AG04449 (cell line): ENCODE data around the gene M6PR.

ENCODE experiments used
- CTCF ChIA-PET: fragments of 350-600 bp; formaldehyde crosslinking; extraction: SDS; loops from one replicate; lab custom pipeline; 2021; ENCODE audit warnings: antibody characterized with exemption; lab: Yijun Ruan, JAX
- POLR2A ChIA-PET: fragments of 400-600, 350-600 bp; formaldehyde crosslinking; extraction: SDS; loops from one replicate; lab custom pipeline; 2020; ENCODE audit warnings: antibody characterized with exemption, inconsistent platforms; lab: Yijun Ruan, JAX
- DNase-seq: peaks from one replicate; pipeline ENCODE4 v3.0.0-alpha.2; 2010; ENCODE audit warnings: low read depth, low spot score
- H3K4me3 ChIP-seq: 2 replicates; pipeline ENCODE4 v1.5.1; 2011; ENCODE audit warnings: low read depth, mild to moderate bottlenecking, control low read depth, low read length
- TF ChIP-seq, protein P1 (sequence below): IDR thresholded peaks from one replicate; pipeline ENCODE4 v1.5.1; 2011; ENCODE audit warnings: mild to moderate bottlenecking, moderate library complexity, low read length, control low read depth, inconsistent platforms; ENCODE audit not compliant: insufficient read depth; ENCODE audit errors: missing control alignments

Gene M6PR

DNA sequence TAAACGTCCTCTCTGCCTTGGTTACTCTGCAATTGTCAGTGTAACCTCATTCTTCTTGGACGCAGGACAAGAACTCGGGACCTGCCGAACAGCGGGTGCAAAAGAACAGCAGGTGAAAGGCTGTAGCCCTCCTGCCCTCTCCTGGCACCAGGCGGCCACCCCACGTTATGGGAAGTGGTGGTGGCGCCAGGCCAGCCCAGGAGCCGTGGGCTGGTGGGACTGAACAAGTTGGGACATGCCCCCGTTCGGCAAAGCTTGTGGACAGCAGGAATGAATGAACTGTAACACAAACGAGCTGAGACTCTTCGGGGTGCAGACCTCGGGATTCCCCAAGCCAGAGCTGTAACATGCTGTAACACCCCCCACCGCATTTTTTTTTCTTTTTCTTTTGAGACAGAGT is 6.6 kb upstream of the M6PR start:
- TF ChIP-seq, protein P1, sequence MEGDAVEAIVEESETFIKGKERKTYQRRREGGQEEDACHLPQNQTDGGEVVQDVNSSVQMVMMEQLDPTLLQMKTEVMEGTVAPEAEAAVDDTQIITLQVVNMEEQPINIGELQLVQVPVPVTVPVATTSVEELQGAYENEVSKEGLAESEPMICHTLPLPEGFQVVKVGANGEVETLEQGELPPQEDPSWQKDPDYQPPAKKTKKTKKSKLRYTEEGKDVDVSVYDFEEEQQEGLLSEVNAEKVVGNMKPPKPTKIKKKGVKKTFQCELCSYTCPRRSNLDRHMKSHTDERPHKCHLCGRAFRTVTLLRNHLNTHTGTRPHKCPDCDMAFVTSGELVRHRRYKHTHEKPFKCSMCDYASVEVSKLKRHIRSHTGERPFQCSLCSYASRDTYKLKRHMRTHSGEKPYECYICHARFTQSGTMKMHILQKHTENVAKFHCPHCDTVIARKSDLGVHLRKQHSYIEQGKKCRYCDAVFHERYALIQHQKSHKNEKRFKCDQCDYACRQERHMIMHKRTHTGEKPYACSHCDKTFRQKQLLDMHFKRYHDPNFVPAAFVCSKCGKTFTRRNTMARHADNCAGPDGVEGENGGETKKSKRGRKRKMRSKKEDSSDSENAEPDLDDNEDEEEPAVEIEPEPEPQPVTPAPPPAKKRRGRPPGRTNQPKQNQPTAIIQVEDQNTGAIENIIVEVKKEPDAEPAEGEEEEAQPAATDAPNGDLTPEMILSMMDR, result no peak
- ChIA-PET POLR2A (no interaction called here), CTCF (no interaction called here)
- no peak for DNase-seq
- no peak overlapping the region for H3K4me3 ChIP-seq

DNA sequence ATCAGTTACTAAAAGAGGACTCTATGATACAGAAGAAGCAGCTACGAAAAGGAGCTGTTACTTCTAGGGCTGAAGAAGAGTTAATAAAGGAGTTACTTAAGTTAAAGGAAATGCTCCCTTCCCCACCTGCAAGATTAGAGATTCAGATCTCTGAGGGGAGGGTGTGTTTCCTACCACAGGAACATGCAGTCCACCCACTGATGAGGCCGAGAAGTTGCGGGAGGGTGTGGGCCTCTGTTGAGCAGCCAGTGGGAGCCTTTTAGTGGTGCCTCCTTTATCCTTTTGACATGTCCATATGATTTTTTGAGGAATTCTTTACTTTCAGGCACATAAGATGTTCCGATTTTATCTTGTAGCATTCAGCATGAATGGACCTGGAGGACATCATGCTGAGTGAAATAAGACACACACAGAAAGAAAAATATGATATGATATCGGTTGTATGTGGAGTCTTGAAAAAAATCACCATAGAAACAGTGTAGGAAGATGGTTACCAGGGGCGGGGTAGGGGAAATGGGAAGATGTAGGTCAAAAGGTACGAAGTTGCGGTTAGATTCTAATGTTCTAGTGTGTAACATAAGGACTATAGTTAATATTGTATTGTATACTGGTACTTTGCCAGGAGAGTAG is 4.4 kb upstream of the M6PR start:
- DNase-seq, result no peak
- H3K4me3 ChIP-seq, result no peak overlapping the region
- TF ChIP-seq, protein P1, result no peak
- ChIA-PET POLR2A (no interaction called here), CTCF (no interaction called here)

DNA sequence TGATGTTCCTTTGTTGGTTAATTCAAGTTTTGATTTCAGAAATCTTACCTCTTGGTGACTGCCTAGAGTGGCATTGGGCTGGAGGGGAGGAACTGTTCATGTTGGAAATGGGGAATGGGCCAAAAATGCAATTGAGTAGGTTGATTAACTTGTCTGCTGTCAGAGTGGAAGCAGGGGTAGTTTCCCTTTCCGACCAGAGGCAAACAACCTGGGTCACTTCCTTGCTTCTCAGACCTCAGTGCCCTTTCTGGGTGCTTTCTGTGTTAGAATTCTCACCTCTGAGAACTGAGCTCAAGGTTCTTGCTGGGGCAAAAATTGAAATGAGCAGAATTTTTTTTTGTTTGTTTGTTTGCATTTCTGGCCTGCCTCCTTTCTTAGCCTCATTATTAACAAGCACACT is 2.3 kb upstream of the M6PR start:
- TF ChIP-seq, protein P1, result no peak
- POLR2A ChIA-PET, result no interaction called here
- no peak overlapping the region for H3K4me3 ChIP-seq
- CTCF ChIA-PET, result interaction anchor here (0.5 to 2.4 kb wide), 3 partner anchors 38 to 123 kb away, joined by 3 to 7 read pairs (median 5); no protein-coding TSS in a partner anchor
- DNase-seq, result no peak

DNA sequence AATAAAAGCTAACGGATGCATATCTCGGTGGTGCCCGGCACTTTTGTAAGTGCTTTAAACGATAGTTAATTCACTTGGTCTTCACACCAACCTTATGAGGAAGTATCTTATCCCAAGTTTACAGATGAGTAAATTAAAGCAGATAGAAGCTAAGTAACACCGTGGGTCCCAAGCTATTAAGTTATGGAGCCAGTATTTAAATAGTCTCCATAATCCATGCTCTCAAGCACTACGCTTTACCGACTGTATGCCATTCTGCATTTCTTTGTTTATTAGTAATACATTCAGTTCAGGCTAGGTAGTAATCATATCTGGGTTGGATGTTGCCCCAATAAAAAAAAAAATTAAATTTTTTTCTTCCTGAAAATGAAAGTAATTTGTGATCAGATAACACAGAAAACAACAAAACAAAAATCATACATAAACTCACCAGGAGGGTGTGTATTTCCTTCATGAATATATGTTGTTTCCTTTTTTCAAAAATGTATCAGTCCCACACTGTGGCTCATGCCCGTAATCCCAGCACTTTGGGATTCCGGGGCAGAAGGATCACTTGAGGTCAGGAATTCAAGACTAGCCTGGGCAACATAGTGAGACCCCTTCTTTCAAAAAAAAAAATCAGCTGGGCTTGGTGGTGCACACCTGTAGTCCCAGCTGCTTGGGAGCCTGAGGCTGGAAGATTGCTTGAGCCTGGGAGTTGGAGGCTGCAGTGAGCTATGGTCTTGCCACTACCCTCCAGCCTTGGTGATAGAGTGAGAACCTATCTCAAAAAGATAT is 1.4 kb upstream of the M6PR start:
- POLR2A ChIA-PET, result interaction anchor here (1.7 kb wide), 1 partner anchor 293 kb away, joined by 8 read pairs; no protein-coding TSS in a partner anchor
- TF ChIP-seq, protein P1, result no peak

DNA sequence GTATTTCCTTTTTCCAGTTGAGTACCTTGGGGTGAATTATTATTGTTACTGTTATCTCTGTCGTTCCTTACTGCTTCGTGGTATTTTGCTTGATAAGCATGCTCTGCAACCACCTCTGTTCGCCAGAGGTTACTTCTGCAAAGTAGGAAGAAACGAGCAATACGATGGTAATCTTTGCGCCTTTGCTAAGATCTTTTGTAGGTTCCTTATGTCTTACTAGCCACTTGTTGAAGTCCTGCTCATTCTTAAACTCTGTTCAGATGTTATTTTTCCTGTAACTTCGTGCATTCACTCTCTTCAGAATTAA is 729 bp upstream of the M6PR start:
- peak overlapping the region; percentile 95 for H3K4me3 ChIP-seq
- TF ChIP-seq, protein P1, result no peak
- ChIA-PET CTCF (interaction anchor here (1.7 to 2.4 kb wide), 5 partner anchors 36 to 406 kb away, joined by 5 to 7 read pairs (median 6); no protein-coding TSS in a partner anchor), POLR2A (interaction anchor here (0.5 to 1.7 kb wide), 6 partner anchors 8 to 1546 kb away, joined by 3 to 8 read pairs (median 3); no protein-coding TSS in a partner anchor)
- DNase-seq, result no peak

More for the DNA sequence above, 1.4 kb upstream of the M6PR start:
- CTCF ChIA-PET, result interaction anchor here (0.5 to 2.4 kb wide), 5 partner anchors 37 to 406 kb away, joined by 3 to 7 read pairs (median 6); no protein-coding TSS in a partner anchor
- H3K4me3 ChIP-seq, result peak overlapping the region; percentile 95
- DNase-seq, result no peak
